IMR-90 (cell line): ENCODE results near the gene FGF12. TPM values are rescaled to one million over a fixed set of nuclear protein-coding genes. Genes with fewer than 3 reads are reported as not detected.

Experiments used
- ATAC-seq: fragments of 200-7000 bp; cut with Tn5 transposase; 2 replicates; pipeline ENCODE4 v1.9.1; 2020; ENCODE audit warnings: low read depth, mild to moderate bottlenecking, moderate library complexity
- BruUV-seq: library from RNA; stranded (reverse); fragments of 400-500 nt; replicated peaks from 2 replicates; lab custom pipeline; 2021; lab: Mats Ljungman, UMichigan
- CTCF ChIA-PET: fragments of 300-600 bp; formaldehyde crosslinking; extraction: SDS; loops from one replicate; lab custom pipeline; 2021; ENCODE audit warnings: antibody characterized with exemption; lab: Yijun Ruan, JAX
- POLR2A ChIA-PET: fragments of 300-600 bp; sonication (Branson Sonifier 250); formaldehyde crosslinking; loops from one replicate; lab custom pipeline; 2022; ENCODE audit warnings: antibody characterized with exemption; ENCODE audit not compliant: unreplicated experiment; lab: Charles Lee
- DNase-seq: peaks from one replicate; pipeline ENCODE4 v3.0.0; 2013
- H2AFZ ChIP-seq: replicated peaks from 2 replicates; pipeline ENCODE3; 2013; ENCODE audit warnings: low read length, mild to moderate bottlenecking; ENCODE audit not compliant: poor library complexity
- H2AK5ac ChIP-seq: 2 replicates; pipeline ENCODE4 v1.6.1; 2013; ENCODE audit warnings: low read depth, low read length, inconsistent platforms
- H2AK9ac ChIP-seq: replicated peaks from 2 replicates; pipeline ENCODE3; 2013; ENCODE audit warnings: mild to moderate bottlenecking, low read depth, low read length, moderate library complexity; ENCODE audit not compliant: poor library complexity
- H2BK120ac ChIP-seq: 2 replicates; pipeline ENCODE4 v1.6.1; 2013; ENCODE audit warnings: low read depth, low read length, inconsistent platforms
- H2BK15ac ChIP-seq: 3 replicates; pipeline ENCODE4 v1.6.1; 2013; ENCODE audit warnings: low read depth, low read length, inconsistent platforms
- H2BK20ac ChIP-seq: 2 replicates; pipeline ENCODE4 v1.6.1; 2013; ENCODE audit warnings: low read depth, mild to moderate bottlenecking, inconsistent platforms, low read length, moderate library complexity
- H2BK5ac ChIP-seq: 2 replicates; pipeline ENCODE4 v1.6.1; 2013; ENCODE audit warnings: mild to moderate bottlenecking, low read depth, low read length, inconsistent platforms; ENCODE audit not compliant: poor library complexity, severe bottlenecking
- H3K14ac ChIP-seq: replicated peaks from 2 replicates; pipeline ENCODE4 v1.6.1; 2013; ENCODE audit warnings: low read depth, low read length, inconsistent platforms
- H3K18ac ChIP-seq: 2 replicates; pipeline ENCODE4 v1.6.1; 2013; ENCODE audit warnings: low read depth, low read length, control low read depth
- H3K23ac ChIP-seq: 2 replicates; pipeline ENCODE4 v1.6.1; 2013; ENCODE audit warnings: low read depth, low read length, inconsistent platforms
- H3K27ac ChIP-seq: 2 replicates; pipeline ENCODE4 v1.5.1; 2013; ENCODE audit warnings: mild to moderate bottlenecking, control low read depth, low read length; ENCODE audit not compliant: insufficient read depth
- H3K27me3 ChIP-seq: 2 replicates; pipeline ENCODE4 v1.6.1; 2013; ENCODE audit warnings: low read length; ENCODE audit not compliant: control insufficient read depth, insufficient read depth
- H3K36me3 ChIP-seq: 2 replicates; pipeline ENCODE4 v1.6.1; 2013; ENCODE audit warnings: low read length, mixed read lengths; ENCODE audit not compliant: control insufficient read depth, insufficient read depth
- H3K4ac ChIP-seq: 2 replicates; pipeline ENCODE4 v1.6.1; 2013; ENCODE audit warnings: low read depth, low read length, inconsistent platforms
- H3K4me1 ChIP-seq: 2 replicates; pipeline ENCODE4 v1.6.1; 2013; ENCODE audit warnings: low read length, mixed read lengths; ENCODE audit not compliant: control insufficient read depth, insufficient read depth
- H3K4me2 ChIP-seq: 2 replicates; pipeline ENCODE4 v1.6.1; 2013; ENCODE audit warnings: low read depth, mild to moderate bottlenecking, control low read depth, low read length, moderate library complexity
- H3K4me3 ChIP-seq: 2 replicates; pipeline ENCODE4 v1.5.1; 2013; ENCODE audit warnings: low read depth, mild to moderate bottlenecking, control low read depth, low read length, moderate library complexity; ENCODE audit not compliant: insufficient read depth
- H3K56ac ChIP-seq: 2 replicates; pipeline ENCODE4 v1.6.1; 2013; ENCODE audit warnings: low read length, inconsistent platforms; ENCODE audit not compliant: insufficient read depth; ENCODE audit errors: extremely low read depth
- H3K79me1 ChIP-seq, 2 experiments: 2 replicates each; pipeline ENCODE4 v1.6.1; 2013; ENCODE audit warnings: low read length in 2 of 2, inconsistent platforms in 1 of 2, low read depth in 1 of 2
- H3K9ac ChIP-seq: 2 replicates; pipeline ENCODE4 v1.6.1; 2013; ENCODE audit warnings: low read depth, low read length, control low read depth
- H3K9me1 ChIP-seq: 2 replicates; pipeline ENCODE4 v1.6.1; 2013; ENCODE audit warnings: low read length, inconsistent platforms; ENCODE audit not compliant: insufficient read depth
- H3K9me3 ChIP-seq: 2 replicates; pipeline ENCODE4 v1.6.1; 2013; ENCODE audit warnings: low read length; ENCODE audit not compliant: control insufficient read depth, insufficient read depth
- H4K20me1 ChIP-seq: 2 replicates; pipeline ENCODE4 v1.6.1; 2013; ENCODE audit warnings: low read length, inconsistent platforms; ENCODE audit not compliant: insufficient read depth
- H4K5ac ChIP-seq: 2 replicates; pipeline ENCODE4 v1.6.1; 2013; ENCODE audit warnings: mild to moderate bottlenecking, low read depth, low read length, control low read depth
- H4K8ac ChIP-seq, 2 experiments: 2 replicates each; pipeline ENCODE4 v1.6.1; 2013; ENCODE audit warnings: low read depth in 2 of 2, low read length in 2 of 2, control low read depth in 1 of 2, inconsistent platforms in 1 of 2
- H4K91ac ChIP-seq: 2 replicates; pipeline ENCODE4 v1.6.1; 2013; ENCODE audit warnings: low read depth, low read length, inconsistent platforms; ENCODE audit not compliant: insufficient read depth
- MXI1 ChIP-seq: IDR thresholded peaks from 2 replicates; pipeline ENCODE4 v1.6.1; 2012; ENCODE audit warnings: low read depth, mild to moderate bottlenecking, low read length, moderate library complexity, borderline replicate concordance
- WGBS, 2 experiments: methylation state at CpG; one replicate each; pipeline versions ENCODE4 v1.1.5 to v1.1.7; 2013; ENCODE audit warnings: missing lambda C conversion rate in 2 of 2; ENCODE audit not compliant: insufficient read length in 1 of 2; ENCODE audit errors: extremely low coverage in 2 of 2; 5-methylcytosine and 5-hydroxymethylcytosine counted together
- dilution Hi-C: fragments of 300-500 bp; cut with HindIII; formaldehyde crosslinking; loops from one replicate; pipeline ENCODE4 v1.14.3; 2018; ENCODE audit warnings: low sequenced_read_pairs; ENCODE audit not compliant: unreplicated experiment
- in situ Hi-C: fragments of 300-500 bp; cut with MboI; formaldehyde crosslinking; loops from 3 replicates; pipeline ENCODE4 v1.14.3; 2019; ENCODE audit warnings: low sequenced_read_pairs, inconsistent platforms, mixed read lengths
- intact Hi-C: fragments of 100-400 bp; cut with micrococcal nuclease; formaldehyde crosslinking; loops from 2 replicates; pipeline ENCODE4 v1.10.0; 2022
- polyA plus RNA-seq, 3 experiments: library from polyadenylated mRNA; depleted of rRNA; stranded (reverse); fragments of >200 nt; gene quantifications; 2 replicates each; pipeline ENCODE4 v1.2.3, GENCODE V29; 2012; ENCODE audit warnings: low replicate concordance in 1 of 3
- total RNA-seq: library from RNA; depleted of rRNA; stranded (reverse); fragments of >200 nt; gene quantifications from 2 replicates; pipeline ENCODE4 v1.2.3, GENCODE V29; 2012
- TF ChIP-seq, protein P1 (sequence below): conservative IDR thresholded peaks from 2 replicates; pipeline ENCODE4 v1.5.1; 2012; ENCODE audit warnings: mild to moderate bottlenecking, low read depth, low read length, improper control_type of control experiment

The FGF12 gene
- total and polyA plus RNA-seq, 2 of the 4 experiments (the other 2 are of a cell fraction): not detected

DNA sequence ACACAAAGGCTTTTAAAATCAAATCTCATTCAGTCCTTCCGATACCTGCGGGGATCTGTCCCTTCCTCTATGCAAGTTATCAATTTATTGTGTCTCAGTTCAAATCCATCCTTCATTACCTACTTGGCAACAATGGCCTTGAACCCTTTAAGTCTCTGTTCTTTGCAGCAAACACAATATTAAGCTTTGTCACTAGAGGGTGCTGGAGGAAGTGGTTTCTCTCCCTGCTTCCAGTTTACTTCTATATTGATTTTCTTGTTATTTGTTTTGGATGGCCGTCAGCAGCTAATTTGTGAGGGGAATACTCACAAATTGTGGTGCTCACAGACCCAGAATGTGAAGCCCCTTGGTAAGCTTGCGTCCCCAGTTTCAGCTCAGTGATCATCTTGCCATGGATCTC lies 278.3 kb downstream of the FGF12 start:
- H4K8ac ChIP-seq: no peak overlapping the region
- H3K9ac ChIP-seq: no peak overlapping the region
- no peak overlapping the region for H4K91ac ChIP-seq
- DNase-seq (no peak), ATAC-seq (no peak)
- POLR2A ChIA-PET: no interaction called here
- no peak overlapping the region for H3K4me3 ChIP-seq
- no peaks in the 10 kb centered on the region for H4K20me1 ChIP-seq
- H2BK120ac ChIP-seq: no peak overlapping the region
- no peak overlapping the region for H3K23ac ChIP-seq
- no peak overlapping the region for H2BK5ac ChIP-seq
- H3K27me3 ChIP-seq: no peaks in the 10 kb centered on the region
- no peak overlapping the region for H4K5ac ChIP-seq
- dilution Hi-C loops (no loop called here), intact Hi-C loops (loop anchor here (10.0 kb wide), 1 partner anchor 1744 kb away; no protein-coding TSS in a partner anchor), in situ Hi-C loops (loop anchor here (25.0 kb wide), 1 partner anchor 1637 kb away; no protein-coding TSS in a partner anchor)
- H2BK15ac ChIP-seq: no peak overlapping the region
- no peak overlapping the region for H3K14ac ChIP-seq
- CTCF ChIA-PET: no interaction called here
- no peak overlapping the region for H3K18ac ChIP-seq
- no peak overlapping the region for H2AK5ac ChIP-seq
- TF ChIP-seq, protein P1, sequence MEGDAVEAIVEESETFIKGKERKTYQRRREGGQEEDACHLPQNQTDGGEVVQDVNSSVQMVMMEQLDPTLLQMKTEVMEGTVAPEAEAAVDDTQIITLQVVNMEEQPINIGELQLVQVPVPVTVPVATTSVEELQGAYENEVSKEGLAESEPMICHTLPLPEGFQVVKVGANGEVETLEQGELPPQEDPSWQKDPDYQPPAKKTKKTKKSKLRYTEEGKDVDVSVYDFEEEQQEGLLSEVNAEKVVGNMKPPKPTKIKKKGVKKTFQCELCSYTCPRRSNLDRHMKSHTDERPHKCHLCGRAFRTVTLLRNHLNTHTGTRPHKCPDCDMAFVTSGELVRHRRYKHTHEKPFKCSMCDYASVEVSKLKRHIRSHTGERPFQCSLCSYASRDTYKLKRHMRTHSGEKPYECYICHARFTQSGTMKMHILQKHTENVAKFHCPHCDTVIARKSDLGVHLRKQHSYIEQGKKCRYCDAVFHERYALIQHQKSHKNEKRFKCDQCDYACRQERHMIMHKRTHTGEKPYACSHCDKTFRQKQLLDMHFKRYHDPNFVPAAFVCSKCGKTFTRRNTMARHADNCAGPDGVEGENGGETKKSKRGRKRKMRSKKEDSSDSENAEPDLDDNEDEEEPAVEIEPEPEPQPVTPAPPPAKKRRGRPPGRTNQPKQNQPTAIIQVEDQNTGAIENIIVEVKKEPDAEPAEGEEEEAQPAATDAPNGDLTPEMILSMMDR: 0 out of 2 replicates have a peak, but pooled peaks have one; percentile 15
- TF ChIP-seq MXI1: no peak
- H2BK20ac ChIP-seq: no peak overlapping the region
- no peaks in the 10 kb centered on the region for H3K36me3 ChIP-seq
- no peaks in the 10 kb centered on the region for H3K4me1 ChIP-seq
- H3K9me1 ChIP-seq: no peaks in the 10 kb centered on the region
- BruUV-seq: no TSS peak
- no peak overlapping the region for H3K27ac ChIP-seq
- no peak overlapping the region for H2AFZ ChIP-seq
- no peak overlapping the region for H2AK9ac ChIP-seq
- H3K4me2 ChIP-seq: no peak overlapping the region
- no peak overlapping the region for H3K56ac ChIP-seq
- no peaks in the 10 kb centered on the region for H3K9me3 ChIP-seq
- 71% methylated on average over 1 of the region's 4 CpGs; no CpG with 5 or more reads in 1 of the 2 experiments for WGBS, 2 experiments
- no peak overlapping the region for H3K4ac ChIP-seq
- H3K79me1 ChIP-seq: no peaks in the 10 kb centered on the region
